HUES6 (cell line): ENCODE measurements around the gene HDAC4.

Experiments
- H3K27ac ChIP-seq: 2 replicates; pipeline ENCODE4 v1.7.0; 2013; ENCODE audit warnings: low read depth, mild to moderate bottlenecking, low read length, inconsistent platforms
- H3K27me3 ChIP-seq: 2 replicates; pipeline ENCODE4 v1.6.1; 2013; ENCODE audit warnings: low read length; ENCODE audit not compliant: control insufficient read depth, insufficient read depth
- H3K36me3 ChIP-seq: 2 replicates; pipeline ENCODE4 v1.6.1; 2013; ENCODE audit warnings: low read length; ENCODE audit not compliant: control insufficient read depth, insufficient read depth
- H3K4me1 ChIP-seq: 2 replicates; pipeline ENCODE4 v1.6.1; 2013; ENCODE audit warnings: low read length; ENCODE audit not compliant: control insufficient read depth, insufficient read depth
- H3K4me3 ChIP-seq: 2 replicates; pipeline ENCODE4 v1.5.1; 2013; ENCODE audit warnings: low read depth, low read length
- H3K9ac ChIP-seq: one replicate; pipeline ENCODE4 v1.6.1; 2013; ENCODE audit warnings: mild to moderate bottlenecking, low read length
- H3K9me3 ChIP-seq: 2 replicates; pipeline ENCODE4 v1.6.1; 2013; ENCODE audit warnings: low read depth, low read length; ENCODE audit not compliant: control insufficient read depth, insufficient read depth

HDAC4 gene

GRCh38 chr2:239061824-239062570 is 338.8 kb downstream of the HDAC4 start:
- Histone ChIP-seq H3K9me3 (no peaks in the 10 kb centered on the region), H3K9ac (no peak overlapping the region), H3K4me3 (no peak overlapping the region), H3K36me3 (peaks cover 21% of the 10 kb centered on the region), H3K27ac (no peak overlapping the region), H3K27me3 (no peaks in the 10 kb centered on the region), H3K4me1 (no peaks in the 10 kb centered on the region)

- Histone ChIP-seq H3K9me3 (no peaks in the 10 kb centered on the region), H3K27ac (no peak overlapping the region), H3K4me1 (no peaks in the 10 kb centered on the region), H3K36me3 (peaks cover 13% of the 10 kb centered on the region), H3K4me3 (no peak overlapping the region), H3K9ac (no peak overlapping the region), H3K27me3 (no peaks in the 10 kb centered on the region)
These were observed 339.6 kb downstream of the HDAC4 start for GRCh38 chr2:239061121-239061666.

- no peaks in the 10 kb centered on the region for H3K27me3 ChIP-seq
- H3K9me3 ChIP-seq, result no peaks in the 10 kb centered on the region
- no peaks in the 10 kb centered on the region for H3K4me1 ChIP-seq
- no peak overlapping the region for H3K27ac ChIP-seq
- no peak overlapping the region for H3K4me3 ChIP-seq
- no peak overlapping the region for H3K9ac ChIP-seq
- peaks cover 10% of the 10 kb centered on the region for H3K36me3 ChIP-seq
These were observed 340.1 kb downstream of the HDAC4 start for GRCh38 chr2:239060676-239061075.

GRCh38 chr2:239059854-239060253 is 341.0 kb downstream of the HDAC4 start:
- H3K36me3 ChIP-seq, result peaks cover 10% of the 10 kb centered on the region
- H3K27ac ChIP-seq, result no peak overlapping the region
- H3K9me3 ChIP-seq, result no peaks in the 10 kb centered on the region
- H3K27me3 ChIP-seq, result no peaks in the 10 kb centered on the region
- no peaks in the 10 kb centered on the region for H3K4me1 ChIP-seq
- no peak overlapping the region for H3K4me3 ChIP-seq
- no peak overlapping the region for H3K9ac ChIP-seq

GRCh38 chr2:239058766-239059165 is 342.1 kb downstream of the HDAC4 start:
- H3K9me3 ChIP-seq, result no peaks in the 10 kb centered on the region
- H3K27me3 ChIP-seq, result no peaks in the 10 kb centered on the region
- no peak overlapping the region for H3K9ac ChIP-seq
- no peaks in the 10 kb centered on the region for H3K4me1 ChIP-seq
- H3K4me3 ChIP-seq, result no peak overlapping the region
- no peak overlapping the region for H3K27ac ChIP-seq
- peaks cover 16% of the 10 kb centered on the region for H3K36me3 ChIP-seq

GRCh38 chr2:239057533-239057932 is 343.3 kb downstream of the HDAC4 start:
- Histone ChIP-seq H3K4me1 (no peaks in the 10 kb centered on the region), H3K36me3 (peaks cover 20% of the 10 kb centered on the region), H3K4me3 (no peak overlapping the region)

GRCh38 chr2:239056611-239057010 is 344.2 kb downstream of the HDAC4 start:
- peaks cover 23% of the 10 kb centered on the region for H3K36me3 ChIP-seq
- no peaks in the 10 kb centered on the region for H3K9me3 ChIP-seq
- H3K9ac ChIP-seq, result no peak overlapping the region
- no peaks in the 10 kb centered on the region for H3K4me1 ChIP-seq
- no peaks in the 10 kb centered on the region for H3K27me3 ChIP-seq
- H3K4me3 ChIP-seq, result no peak overlapping the region
- no peak overlapping the region for H3K27ac ChIP-seq

More at GRCh38 chr2:239057533-239057932, 343.3 kb downstream of the HDAC4 start:
- no peak overlapping the region for H3K27ac ChIP-seq
- H3K27me3 ChIP-seq, result no peaks in the 10 kb centered on the region
- no peak overlapping the region for H3K9ac ChIP-seq
- no peaks in the 10 kb centered on the region for H3K9me3 ChIP-seq

GRCh38 chr2:239055756-239056493 is 344.9 kb downstream of the HDAC4 start:
- H3K9ac ChIP-seq, result no peak overlapping the region
- H3K36me3 ChIP-seq, result peaks cover 18% of the 10 kb centered on the region

GRCh38 chr2:239054921-239055320 is 345.9 kb downstream of the HDAC4 start:
- H3K36me3 ChIP-seq, result peaks cover 18% of the 10 kb centered on the region
- no peaks in the 10 kb centered on the region for H3K27me3 ChIP-seq
- no peak overlapping the region for H3K9ac ChIP-seq
- no peak overlapping the region for H3K27ac ChIP-seq
- H3K9me3 ChIP-seq, result no peaks in the 10 kb centered on the region
- no peak overlapping the region for H3K4me3 ChIP-seq
- H3K4me1 ChIP-seq, result no peaks in the 10 kb centered on the region

More at GRCh38 chr2:239055756-239056493, 344.9 kb downstream of the HDAC4 start:
- Histone ChIP-seq H3K9me3 (no peaks in the 10 kb centered on the region), H3K27me3 (no peaks in the 10 kb centered on the region), H3K27ac (no peak overlapping the region), H3K4me1 (no peaks in the 10 kb centered on the region), H3K4me3 (no peak overlapping the region)

GRCh38 chr2:239053801-239054503 is 346.9 kb downstream of the HDAC4 start:
- no peaks in the 10 kb centered on the region for H3K27me3 ChIP-seq
- H3K9ac ChIP-seq, result no peak overlapping the region
- H3K4me1 ChIP-seq, result no peaks in the 10 kb centered on the region
- H3K9me3 ChIP-seq, result no peaks in the 10 kb centered on the region
- no peak overlapping the region for H3K4me3 ChIP-seq
- peaks cover 18% of the 10 kb centered on the region for H3K36me3 ChIP-seq
- no peak overlapping the region for H3K27ac ChIP-seq
